Esophagus muscularis mucosa (tissue), 4 donors: Measurements from ENCODE around the gene C2orf92. TPM values are rescaled to one million over a fixed set of nuclear protein-coding genes. Genes with fewer than 3 reads are reported as not detected.

Experiments used
- DNase-seq: peaks from one replicate; pipeline ENCODE4 v3.0.0-alpha.2; 2017; ENCODE audit errors: extremely low spot score
- H3K27ac ChIP-seq, 4 donors: fragments of 200-600 bp; sonication (generic); replicated peaks in 1 of 4; 1 replicate in 3 of 4; 2 replicates in 1 of 4; pipeline ENCODE4 v1.5.1; 2016 to 2019; ENCODE audit warnings: mild to moderate bottlenecking in 1 of 4
- H3K27me3 ChIP-seq, 4 donors: fragments of 200-600 bp; sonication (generic); one replicate each; pipeline versions ENCODE4 v1.5.1 to v1.6.0; 2016 to 2019
- H3K36me3 ChIP-seq, 4 donors: fragments of 200-600 bp; sonication (generic); one replicate each; pipeline ENCODE4 v1.5.1; 2016 to 2019
- H3K4me1 ChIP-seq, 4 donors: fragments of 200-600 bp; sonication (generic); one replicate each; pipeline ENCODE4 v1.5.1; 2016 to 2019
- H3K4me3 ChIP-seq, 4 donors: fragments of 200-600 bp; sonication (generic); 1 replicate in 2 of 4; 2 replicates in 2 of 4; pipeline ENCODE4 v1.5.1; 2016 to 2019; ENCODE audit warnings: mild to moderate bottlenecking in 4 of 4, moderate library complexity in 1 of 4
- H3K9me3 ChIP-seq, 4 donors: fragments of 200-600 bp; sonication (generic); 1 replicate in 3 of 4; 2 replicates in 1 of 4; pipeline ENCODE4 v1.5.1; 2016 to 2019
- EP300 ChIP-seq: sonication (generic); formaldehyde crosslinking; IDR thresholded peaks from one replicate; pipeline ENCODE4 v1.6.1; 2017; ENCODE audit warnings: antibody characterized with exemption
- POLR2A ChIP-seq: fragments of 450-650 bp; IDR thresholded peaks from one replicate; pipeline ENCODE4 v1.6.1; 2017; ENCODE audit warnings: antibody characterized with exemption, moderate library complexity, mild to moderate bottlenecking, low read depth
- POLR2AphosphoS5 ChIP-seq, 2 donors: sonication (generic); formaldehyde crosslinking; IDR thresholded peaks; one replicate each; pipeline ENCODE4 v1.6.1; 2017; ENCODE audit warnings: antibody characterized with exemption in 2 of 2
- WGBS: methylation state at CpG from one replicate; pipeline ENCODE4 v1.1.5; 2018; 5-methylcytosine and 5-hydroxymethylcytosine counted together
- intact Hi-C: fragments of 100-400 bp; cut with DNase I; formaldehyde crosslinking; loops from one replicate; pipeline ENCODE4 v1.15.1; 2023
- small RNA-seq, 3 donors: library from RNA; depleted of rRNA; stranded (forward); fragments of <200 nt; gene quantifications; one replicate each; pipeline ENCODE3, GENCODE V24; 2016
- total RNA-seq, 4 donors: library from RNA; depleted of rRNA; stranded (reverse); fragments of >200 nt; gene quantifications; one replicate each; pipeline versions ENCODE4 v1.1.0 to v1.2.1, GENCODE V29; 2016
- TF ChIP-seq, protein P1 (sequence below), 3 experiments: fragments of 200-600 bp in 2 of 3; fragments of 450-650 bp in 1 of 3; sonication (generic) in 2 of 3; IDR thresholded peaks; one replicate each; pipeline ENCODE4 v1.5.1; 2017 to 2019; ENCODE audit warnings: antibody characterized with exemption in 3 of 3, mild to moderate bottlenecking in 2 of 3, moderate library complexity in 1 of 3

C2orf92 gene
- total RNA-seq, 4 donors from 2014 or later = 2.1 to 6.5 (median 3.6) TPM

DNA sequence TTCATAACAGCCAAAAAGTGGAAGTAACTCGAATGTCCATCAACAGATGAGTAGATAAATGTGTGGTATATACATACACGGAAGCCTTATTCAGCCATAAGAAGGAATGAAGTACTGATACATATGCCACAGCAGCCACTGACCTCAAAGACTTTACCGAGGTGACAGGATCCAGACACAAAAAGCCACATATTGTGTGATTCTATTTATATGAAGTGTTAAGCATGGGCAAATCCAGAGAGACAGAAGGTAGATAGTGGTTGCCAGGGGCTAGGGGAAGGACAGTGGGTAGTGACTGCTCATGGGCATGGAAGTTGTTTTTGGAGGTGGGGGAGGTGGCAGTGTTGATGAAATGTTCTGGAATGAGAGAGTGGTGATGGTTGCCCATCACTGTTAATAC, 77.8 kb downstream of the C2orf92 start:
- Histone ChIP-seq H3K36me3 (peaks cover 5 to 23% (median 7%) of the 10 kb centered on the region in 4 donors), H3K4me1 (peaks cover 7 to 14% (median 11%) of the 10 kb centered on the region in 4 donors), H3K27ac (no peak overlapping the region), H3K27me3 (no peaks in the 10 kb centered on the region), H3K4me3 (no peak overlapping the region), H3K9me3 (no peaks in the 10 kb centered on the region)
- TF ChIP-seq EP300 = no peak
- TF ChIP-seq POLR2AphosphoS5 (IDR thresholded peaks at IDR 0.05) = no peak
- TF ChIP-seq, protein P1, sequence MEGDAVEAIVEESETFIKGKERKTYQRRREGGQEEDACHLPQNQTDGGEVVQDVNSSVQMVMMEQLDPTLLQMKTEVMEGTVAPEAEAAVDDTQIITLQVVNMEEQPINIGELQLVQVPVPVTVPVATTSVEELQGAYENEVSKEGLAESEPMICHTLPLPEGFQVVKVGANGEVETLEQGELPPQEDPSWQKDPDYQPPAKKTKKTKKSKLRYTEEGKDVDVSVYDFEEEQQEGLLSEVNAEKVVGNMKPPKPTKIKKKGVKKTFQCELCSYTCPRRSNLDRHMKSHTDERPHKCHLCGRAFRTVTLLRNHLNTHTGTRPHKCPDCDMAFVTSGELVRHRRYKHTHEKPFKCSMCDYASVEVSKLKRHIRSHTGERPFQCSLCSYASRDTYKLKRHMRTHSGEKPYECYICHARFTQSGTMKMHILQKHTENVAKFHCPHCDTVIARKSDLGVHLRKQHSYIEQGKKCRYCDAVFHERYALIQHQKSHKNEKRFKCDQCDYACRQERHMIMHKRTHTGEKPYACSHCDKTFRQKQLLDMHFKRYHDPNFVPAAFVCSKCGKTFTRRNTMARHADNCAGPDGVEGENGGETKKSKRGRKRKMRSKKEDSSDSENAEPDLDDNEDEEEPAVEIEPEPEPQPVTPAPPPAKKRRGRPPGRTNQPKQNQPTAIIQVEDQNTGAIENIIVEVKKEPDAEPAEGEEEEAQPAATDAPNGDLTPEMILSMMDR (IDR thresholded peaks at IDR 0.05) = no peak
- TF ChIP-seq POLR2A = no peak
- 42% methylated on average over 3 of the region's 3 CpGs for WGBS
- intact Hi-C loops = no loop called here
- DNase-seq = no peak

DNA sequence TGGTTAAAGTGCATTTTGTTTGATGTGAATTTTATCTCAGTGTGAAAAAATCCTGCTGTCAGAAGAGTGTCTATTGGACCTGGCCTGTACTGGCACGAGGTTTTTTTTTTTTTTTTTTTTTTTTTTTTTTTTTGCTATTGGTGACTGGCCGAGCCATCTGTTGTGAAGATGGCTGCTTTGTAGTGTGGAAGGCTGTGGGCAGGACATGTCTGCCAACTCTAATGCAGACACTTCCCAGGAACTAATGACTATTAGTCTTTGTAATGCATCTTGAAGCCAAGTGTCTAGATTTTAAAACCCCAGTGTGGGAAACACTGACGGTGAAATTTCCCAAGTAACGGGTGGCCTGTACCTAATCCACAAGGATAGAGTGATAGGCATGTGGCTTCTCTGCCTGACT, 78.2 kb downstream of the C2orf92 start:
- Histone ChIP-seq H3K4me3 (no peak overlapping the region), H3K36me3 (peaks cover 5 to 23% (median 7%) of the 10 kb centered on the region in 4 donors), H3K9me3 (no peaks in the 10 kb centered on the region), H3K4me1 (peaks cover 7 to 18% (median 11%) of the 10 kb centered on the region in 4 donors), H3K27me3 (no peaks in the 10 kb centered on the region), H3K27ac (no peak overlapping the region)
- no peak for TF ChIP-seq POLR2AphosphoS5 (IDR thresholded peaks at IDR 0.05)
- TF ChIP-seq, protein P1 (IDR thresholded peaks at IDR 0.05) = no peak
- no peak for TF ChIP-seq EP300
- TF ChIP-seq POLR2A = no peak
- 50% methylated on average over 4 of the region's 4 CpGs for WGBS
- intact Hi-C loops = no loop called here
- no peak for DNase-seq

DNA sequence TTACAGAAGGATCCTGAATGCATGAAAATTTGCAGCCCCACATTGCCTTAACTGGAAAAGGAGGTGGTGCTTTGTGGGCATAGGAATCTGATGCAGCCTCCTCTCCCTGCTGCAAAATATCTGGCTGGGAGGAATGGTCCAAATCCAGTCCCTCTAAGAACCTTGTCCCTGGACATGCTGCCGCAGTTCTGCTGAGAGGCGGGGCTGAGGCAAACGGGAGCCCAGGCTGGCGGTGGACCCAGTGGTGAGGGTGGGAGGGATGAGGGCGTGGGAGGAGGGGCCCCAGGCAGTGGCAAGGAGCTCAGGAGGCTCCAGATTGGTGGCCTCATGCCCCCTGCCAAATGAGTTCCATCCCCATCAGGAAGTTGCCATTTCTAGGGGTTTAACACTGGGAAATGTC, 80.1 kb downstream of the C2orf92 start:
- intact Hi-C loops = no loop called here
- H3K27ac ChIP-seq = no peak overlapping the region
- TF ChIP-seq POLR2AphosphoS5 (IDR thresholded peaks at IDR 0.05) (no peak), EP300 (no peak), POLR2A (no peak)
- TF ChIP-seq, protein P1 (IDR thresholded peaks at IDR 0.05) = no peak
- no peaks in the 10 kb centered on the region for H3K9me3 ChIP-seq
- DNase-seq = no peak
- H3K4me1 ChIP-seq = peaks cover 7 to 19% (median 12%) of the 10 kb centered on the region in 4 donors
- no peak overlapping the region for H3K4me3 ChIP-seq
- no peaks in the 10 kb centered on the region for H3K27me3 ChIP-seq
- 66% methylated on average over 5 of the region's 5 CpGs for WGBS
- peaks cover 0 to 21% (median 4%) of the 10 kb centered on the region in 4 donors for H3K36me3 ChIP-seq

DNA sequence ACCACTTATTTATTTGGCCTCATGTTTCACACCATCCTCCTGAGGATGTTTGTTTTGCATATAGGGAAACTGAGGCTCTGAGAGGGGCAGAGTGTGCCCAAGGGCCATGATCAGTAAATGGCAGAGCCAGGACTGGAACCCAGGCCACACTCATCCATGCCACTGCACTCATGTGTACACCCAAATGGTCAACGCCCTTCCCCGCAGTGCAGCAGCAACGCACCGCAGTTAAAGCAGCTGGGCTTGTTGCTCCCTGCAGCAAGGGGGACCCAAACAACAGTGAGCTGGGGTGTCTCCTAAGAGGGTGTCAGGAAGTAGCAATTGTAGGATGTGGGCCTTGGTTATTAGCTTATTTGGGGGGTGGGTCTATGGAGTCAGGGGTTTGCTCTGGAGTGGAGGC, 80.5 kb downstream of the C2orf92 start:
- WGBS = 100% methylated on average over 4 of the region's 4 CpGs
- intact Hi-C loops = no loop called here

DNA sequence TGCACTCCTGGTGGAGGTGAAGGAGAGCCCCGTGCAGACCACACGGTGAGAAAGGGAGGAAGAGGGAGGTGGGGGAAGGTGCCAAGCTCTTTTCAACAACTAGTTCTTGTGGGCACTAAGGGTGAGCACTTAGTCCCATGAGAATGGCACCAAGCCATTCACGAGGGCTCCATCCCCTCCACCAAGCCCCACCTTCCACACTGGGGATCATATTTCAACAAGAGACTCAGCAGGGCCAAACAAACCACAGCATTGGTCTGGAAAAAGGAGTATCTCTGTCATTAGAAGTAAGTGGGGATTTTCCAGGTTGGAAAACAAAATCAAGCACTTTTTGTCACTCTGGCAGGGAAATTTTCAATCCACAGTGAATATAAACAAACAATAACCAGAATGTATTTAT, 82.2 kb downstream of the C2orf92 start:
- no peak for TF ChIP-seq POLR2A
- TF ChIP-seq, protein P1 (IDR thresholded peaks at IDR 0.05) = no peak
- TF ChIP-seq POLR2AphosphoS5 (IDR thresholded peaks at IDR 0.05) = no peak
- no peak for TF ChIP-seq EP300
- no peak for DNase-seq
- Histone ChIP-seq H3K36me3 (peaks cover 11 to 42% (median 17%) of the 10 kb centered on the region in 4 donors), H3K27me3 (no peaks in the 10 kb centered on the region), H3K9me3 (no peaks in the 10 kb centered on the region), H3K27ac (no peak overlapping the region), H3K4me3 (no peak overlapping the region), H3K4me1 (peaks cover 0 to 17% (median 12%) of the 10 kb centered on the region in 4 donors)
- WGBS = 41% methylated on average over 3 of the region's 3 CpGs
- intact Hi-C loops = no loop called here

More for the DNA sequence above, 80.5 kb downstream of the C2orf92 start:
- TF ChIP-seq POLR2A = no peak
- Histone ChIP-seq H3K4me1 (peaks cover 7 to 19% (median 12%) of the 10 kb centered on the region in 4 donors), H3K27ac (no peak overlapping the region), H3K27me3 (no peaks in the 10 kb centered on the region), H3K36me3 (peaks cover 0 to 25% (median 4%) of the 10 kb centered on the region in 4 donors), H3K9me3 (no peaks in the 10 kb centered on the region), H3K4me3 (no peak overlapping the region)
- no peak for DNase-seq

Small RNA genes within 50 kb of the gene (small RNA-seq; reads per million reads assigned to genes)
- gene RNU4-8P = 0 to 0.19 (median 0) reads per million in 3 donors

Other genes starting within 250 kb of the C2orf92 start
- gene ANKRD36B, start 79.8 kb upstream of the C2orf92 start, total RNA-seq = 10 to 100 TPM in 3 of 4 donors, 1 to 10 TPM in 1; 9.4 to 25.7 (median 15.0) TPM
- 100 to 1,000 TPM; 382 to 507 (median 481) TPM for gene COX5B, start 23.7 kb upstream of the C2orf92 start, total RNA-seq
- 10 to 100 TPM; 74.3 to 89.2 (median 83.9) TPM for gene ACTR1B, start 5.7 kb upstream of the C2orf92 start, total RNA-seq
- gene ZAP70, start 43.9 kb downstream of the C2orf92 start, total RNA-seq = 1 to 10 TPM; 1.2 to 3.5 (median 1.8) TPM